SH-SY5Y (cell line): ENCODE data around the gene FAM149A.

Source experiments
- GATA2 ChIP-seq: IDR thresholded peaks from 2 replicates; pipeline ENCODE4 v1.6.1; 2011; ENCODE audit warnings: mild to moderate bottlenecking, low read depth, low read length
- GATA3 ChIP-seq: IDR thresholded peaks from 2 replicates; pipeline ENCODE4 v1.6.1; 2011; ENCODE audit warnings: low read depth, mild to moderate bottlenecking, low read length, moderate library complexity

- TF ChIP-seq GATA2 = no peak
- no peak for TF ChIP-seq GATA3
These were observed 96.5 kb downstream of the FAM149A start for GRCh38 chr4:186201010-186201409.
